GM19468 (cell line): Measurements from ENCODE around the gene MYO15B.
A peak's percentile ranks its signal among the peaks of the same experiment; 100 is the strongest.

Source experiments
- ATAC-seq: cut with Tn5 transposase; IDR thresholded peaks from one replicate; pipeline ENCODE4 v1.9.1; 2021; ENCODE audit warnings: mild to moderate bottlenecking, moderate library complexity, moderate number of reproducible peaks; ENCODE audit not compliant: unreplicated experiment; ENCODE audit errors: extremely low read depth

Gene MYO15B

GRCh38 chr17:75647921-75648320 is 60.3 kb downstream of the MYO15B start:
- no peak for ATAC-seq

- ATAC-seq: no peak
Measured at GRCh38 chr17:75649687-75650086, 62.1 kb downstream of the MYO15B start.

- ATAC-seq: no peak
Measured at GRCh38 chr17:75650874-75651273, 63.3 kb downstream of the MYO15B start.

- no peak for ATAC-seq
Measured at GRCh38 chr17:75652341-75652740, 64.7 kb downstream of the MYO15B start.

GRCh38 chr17:75652934-75653549 is 65.4 kb downstream of the MYO15B start:
- ATAC-seq: peak; percentile 58

- no peak for ATAC-seq
Measured at GRCh38 chr17:75654176-75654575, 66.6 kb downstream of the MYO15B start.

- no peak for ATAC-seq
Measured at GRCh38 chr17:75658237-75658636, 70.6 kb downstream of the MYO15B start.

- no peak for ATAC-seq
Measured at GRCh38 chr17:75661531-75661930, 73.9 kb downstream of the MYO15B start.

- no peak for ATAC-seq
Measured at GRCh38 chr17:75662511-75662910, 74.9 kb downstream of the MYO15B start.

GRCh38 chr17:75664099-75664549 is 76.5 kb downstream of the MYO15B start:
- ATAC-seq: peak; percentile 61

GRCh38 chr17:75665981-75666380 is 78.4 kb downstream of the MYO15B start:
- ATAC-seq: no peak

GRCh38 chr17:75666959-75667790 is 79.6 kb downstream of the MYO15B start, which contains the start of the genes RECQL5 and SAP30BP:
Gene RECQL5 (minus strand): TSS chr17:75667154. CDS start chr17:75666557, 597 bp downstream.
Gene SAP30BP (plus strand): TSS chr17:75667338. CDS start chr17:75667373, 35 bp downstream.
- ATAC-seq: peak; percentile 18

GRCh38 chr17:75667825-75668224 is 80.2 kb downstream of the MYO15B start:
- no peak for ATAC-seq

- no peak for ATAC-seq
Measured at GRCh38 chr17:75668489-75668888, 80.9 kb downstream of the MYO15B start.

- no peak for ATAC-seq
Measured at GRCh38 chr17:75670868-75671267, 83.3 kb downstream of the MYO15B start.

- no peak for ATAC-seq
Measured at GRCh38 chr17:75672011-75672410, 84.4 kb downstream of the MYO15B start.

GRCh38 chr17:75673487-75673886 is 85.9 kb downstream of the MYO15B start:
- ATAC-seq: no peak
